NB4 (cell line): ENCODE data around the gene CST6.

Source experiments
- MYC ChIP-seq: IDR thresholded peaks from 2 replicates; pipeline ENCODE4 v1.6.1; 2011; ENCODE audit warnings: low read depth, low read length
- POLR2A ChIP-seq: IDR thresholded peaks from 2 replicates; pipeline ENCODE4 v1.6.1; 2011; ENCODE audit warnings: mild to moderate bottlenecking; ENCODE audit not compliant: insufficient read length; ENCODE audit errors: extremely low read depth
- TF ChIP-seq, protein P1 (sequence below): IDR thresholded peaks from one replicate; pipeline ENCODE4 v1.5.1; 2012; ENCODE audit warnings: low read depth, low read length
- TF ChIP-seq, protein P2 (sequence below): IDR thresholded peaks from 2 replicates; pipeline ENCODE4 v1.6.1; 2011; ENCODE audit warnings: low read depth, low read length

DNA sequence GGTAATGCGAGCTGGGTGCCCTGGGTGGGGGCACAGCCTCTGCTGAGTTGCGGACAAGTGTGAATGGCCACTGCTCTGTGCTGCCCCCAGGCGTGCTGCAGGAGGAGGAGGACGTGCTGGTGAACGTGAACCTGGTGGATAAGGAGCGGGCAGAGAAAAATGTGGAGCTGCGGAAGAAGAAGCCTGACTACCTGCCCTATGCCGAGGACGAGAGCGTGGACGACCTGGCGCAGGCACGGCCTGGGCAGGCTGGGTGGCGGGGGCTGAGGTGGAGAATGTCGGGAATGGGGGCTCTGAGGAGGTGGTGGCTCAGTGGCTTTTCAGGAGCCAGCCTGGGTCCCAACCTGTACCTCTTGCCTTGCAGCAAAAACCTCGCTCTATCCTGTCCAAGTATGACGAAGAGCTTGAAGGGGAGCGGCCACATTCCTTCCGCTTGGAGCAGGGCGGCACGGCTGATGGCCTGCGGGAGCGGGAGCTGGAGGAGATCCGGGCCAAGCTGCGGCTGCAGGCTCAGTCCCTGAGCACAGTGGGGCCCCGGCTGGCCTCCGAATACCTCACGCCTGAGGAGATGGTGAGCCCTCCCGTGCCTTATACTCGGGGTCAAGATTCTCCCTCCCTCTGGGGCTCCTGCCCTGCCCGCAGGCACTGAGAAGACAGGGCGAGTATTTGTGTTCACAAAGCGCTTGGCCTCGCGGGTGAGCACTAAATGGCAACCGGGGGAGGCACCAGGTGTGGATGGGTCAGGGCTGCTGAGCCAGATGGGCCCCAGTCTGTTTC, 45.6 kb upstream of the CST6 start:
- TF ChIP-seq, protein P1, sequence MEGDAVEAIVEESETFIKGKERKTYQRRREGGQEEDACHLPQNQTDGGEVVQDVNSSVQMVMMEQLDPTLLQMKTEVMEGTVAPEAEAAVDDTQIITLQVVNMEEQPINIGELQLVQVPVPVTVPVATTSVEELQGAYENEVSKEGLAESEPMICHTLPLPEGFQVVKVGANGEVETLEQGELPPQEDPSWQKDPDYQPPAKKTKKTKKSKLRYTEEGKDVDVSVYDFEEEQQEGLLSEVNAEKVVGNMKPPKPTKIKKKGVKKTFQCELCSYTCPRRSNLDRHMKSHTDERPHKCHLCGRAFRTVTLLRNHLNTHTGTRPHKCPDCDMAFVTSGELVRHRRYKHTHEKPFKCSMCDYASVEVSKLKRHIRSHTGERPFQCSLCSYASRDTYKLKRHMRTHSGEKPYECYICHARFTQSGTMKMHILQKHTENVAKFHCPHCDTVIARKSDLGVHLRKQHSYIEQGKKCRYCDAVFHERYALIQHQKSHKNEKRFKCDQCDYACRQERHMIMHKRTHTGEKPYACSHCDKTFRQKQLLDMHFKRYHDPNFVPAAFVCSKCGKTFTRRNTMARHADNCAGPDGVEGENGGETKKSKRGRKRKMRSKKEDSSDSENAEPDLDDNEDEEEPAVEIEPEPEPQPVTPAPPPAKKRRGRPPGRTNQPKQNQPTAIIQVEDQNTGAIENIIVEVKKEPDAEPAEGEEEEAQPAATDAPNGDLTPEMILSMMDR: no peak
- TF ChIP-seq, protein P2, sequence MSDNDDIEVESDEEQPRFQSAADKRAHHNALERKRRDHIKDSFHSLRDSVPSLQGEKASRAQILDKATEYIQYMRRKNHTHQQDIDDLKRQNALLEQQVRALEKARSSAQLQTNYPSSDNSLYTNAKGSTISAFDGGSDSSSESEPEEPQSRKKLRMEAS: no peak
- TF ChIP-seq POLR2A: no peak
- TF ChIP-seq MYC: no peak
